Measurements from ENCODE around the gene NLRP2B. TPM values are rescaled to one million over a fixed set of nuclear protein-coding genes. Genes with fewer than 3 reads are reported as not detected.
"Not testable (repeated sequence)": the region's sequence is repeated elsewhere in the genome, so short reads cannot be mapped to it uniquely, and the experiment has no call there.

The NLRP2B gene
- polyA plus RNA-seq: not detected

DNA sequence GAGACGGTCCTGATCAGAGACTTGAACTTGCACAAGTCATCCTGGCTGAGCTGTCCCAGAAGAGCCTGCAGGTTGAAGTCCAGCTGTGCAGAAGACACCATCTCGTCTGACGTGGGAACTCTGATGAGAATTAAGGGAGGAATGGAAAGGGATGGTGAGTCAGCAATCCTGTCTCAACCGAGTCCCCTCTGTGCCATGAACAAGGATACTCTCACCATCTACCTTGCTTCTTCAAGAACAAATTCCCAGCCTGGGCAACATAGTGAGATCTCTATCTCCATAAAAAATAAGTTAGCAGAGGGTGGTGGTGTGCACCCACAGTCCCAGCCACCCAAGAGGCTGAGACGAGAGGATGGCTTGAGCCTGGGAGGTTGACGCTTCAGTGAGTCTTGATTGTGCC is at the start of gene NLRP2B:
TSS of gene NLRP2B (minus strand) at position 101 of the 400 bp plus-strand sequence.
- Mint-ChIP-seq H3K9me3 (peaks cover 0 to 7% (median 5%) of the 10 kb centered on the region in 3 donors), H3K4me1 (no peaks in the 10 kb centered on the region), H3K27me3 (no peaks in the 10 kb centered on the region), H3K4me3 (no peak within 1 kb of the TSS), H3K36me3 (no peaks in the 10 kb centered on the region), H3K27ac (no peak within 1 kb of the TSS)

DNA sequence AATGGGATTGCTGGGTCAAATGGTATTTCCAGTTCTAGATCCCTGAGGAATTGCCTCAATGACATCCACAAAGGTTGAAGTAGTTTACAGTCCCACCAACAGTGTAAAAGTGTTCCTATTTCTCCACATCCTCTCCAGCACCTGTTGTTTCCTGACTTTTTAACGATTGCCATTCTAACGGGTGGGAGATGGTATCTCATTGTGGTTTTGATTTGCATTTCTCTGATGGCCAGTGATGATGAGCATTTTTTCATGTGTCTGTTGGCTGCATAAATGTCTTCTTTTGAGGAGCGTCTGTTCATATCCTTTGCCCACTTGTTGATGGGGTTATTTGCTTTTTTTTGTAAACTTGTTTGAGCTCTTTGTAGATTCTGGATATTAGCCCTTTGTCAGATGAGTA is 45.9 kb upstream of the NLRP2B start:
- H3K27me3 Mint-ChIP-seq, H3K36me3 Mint-ChIP-seq, H3K27ac Mint-ChIP-seq, H3K4me1 Mint-ChIP-seq, H3K4me3 Mint-ChIP-seq: not testable (repeated sequence)
- peaks cover 2 to 17% (median 5%) of the 10 kb centered on the region in 3 donors for H3K9me3 Mint-ChIP-seq

- Mint-ChIP-seq H3K27ac (no peak overlapping the region), H3K36me3 (no peaks in the 10 kb centered on the region), H3K27me3 (no peaks in the 10 kb centered on the region), H3K9me3 (peaks cover 0 to 9% (median 6%) of the 10 kb centered on the region in 3 donors), H3K4me3 (no peak overlapping the region), H3K4me1 (peaks cover 0 to 4% (median 0%) of the 10 kb centered on the region in 3 donors)
Measured at GRCh38 chrX:57681341-57681740, 1.3 kb upstream of the NLRP2B start.

GRCh38 chrX:57678686-57679428 is 1.2 kb downstream of the NLRP2B start:
- H3K9me3 Mint-ChIP-seq: peaks cover 2 to 17% (median 9%) of the 10 kb centered on the region in 3 donors
- H3K27me3 Mint-ChIP-seq: no peaks in the 10 kb centered on the region
- peaks cover 0 to 2% (median 0%) of the 10 kb centered on the region in 3 donors for H3K4me1 Mint-ChIP-seq
- no peak overlapping the region for H3K27ac Mint-ChIP-seq
- no peaks in the 10 kb centered on the region for H3K36me3 Mint-ChIP-seq
- H3K4me3 Mint-ChIP-seq: no peak overlapping the region

DNA sequence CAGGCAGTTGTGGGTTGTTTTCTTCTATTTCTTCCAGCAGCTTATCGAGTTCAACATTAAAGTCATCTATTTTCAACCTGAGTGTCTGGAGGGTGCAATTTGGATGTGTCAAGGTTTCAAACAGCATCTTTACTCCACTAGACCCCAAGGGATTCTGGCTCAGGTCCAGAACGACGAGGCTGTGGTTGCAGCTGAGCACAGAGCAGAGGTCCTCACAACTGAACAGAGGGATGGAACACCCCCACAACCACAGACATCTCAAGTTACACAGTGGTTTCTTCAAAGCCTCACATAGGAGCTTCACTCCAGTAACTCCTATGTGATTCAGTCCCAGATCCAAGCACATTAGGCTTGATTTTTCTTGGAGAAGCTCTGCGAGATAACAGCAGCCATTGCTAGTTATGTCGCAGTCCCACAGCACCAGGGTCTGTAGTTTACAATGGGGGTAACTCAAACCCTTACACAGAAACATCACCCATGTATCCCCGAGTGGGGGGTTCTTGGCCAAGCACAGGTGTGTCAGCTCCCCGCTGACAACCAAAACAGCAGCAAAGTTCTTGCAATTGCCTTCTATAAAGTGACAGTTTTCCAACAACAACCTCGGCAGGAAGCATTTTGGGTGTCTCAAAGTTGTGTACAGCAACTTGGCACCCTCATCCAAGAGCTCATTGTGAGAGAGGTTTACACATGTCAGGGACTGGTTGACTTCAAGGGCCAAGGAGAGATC is 2.8 kb downstream of the NLRP2B start:
- Mint-ChIP-seq H3K27ac (no peak overlapping the region), H3K9me3 (peaks cover 2 to 21% (median 13%) of the 10 kb centered on the region in 3 donors), H3K4me1 (peaks cover 0 to 2% (median 0%) of the 10 kb centered on the region in 3 donors), H3K4me3 (no peak overlapping the region), H3K27me3 (no peaks in the 10 kb centered on the region), H3K36me3 (no peaks in the 10 kb centered on the region)

- Mint-ChIP-seq H3K4me3 (no peak overlapping the region), H3K36me3 (no peaks in the 10 kb centered on the region), H3K4me1 (peaks cover 0 to 2% (median 0%) of the 10 kb centered on the region in 3 donors), H3K27ac (no peak overlapping the region), H3K27me3 (no peaks in the 10 kb centered on the region), H3K9me3 (peaks cover 2 to 21% (median 13%) of the 10 kb centered on the region in 3 donors)
Measured at GRCh38 chrX:57675320-57675719, 4.7 kb downstream of the NLRP2B start.

- no peak overlapping the region for H3K27ac Mint-ChIP-seq
Measured at GRCh38 chrX:57674861-57675260, 5.2 kb downstream of the NLRP2B start.

GRCh38 chrX:57669961-57670360 is 10.1 kb downstream of the NLRP2B start:
- peaks cover 0 to 2% (median 0%) of the 10 kb centered on the region in 3 donors for H3K4me1 Mint-ChIP-seq
- no peaks in the 10 kb centered on the region for H3K36me3 Mint-ChIP-seq
- H3K9me3 Mint-ChIP-seq: peaks cover 2 to 15% (median 7%) of the 10 kb centered on the region in 3 donors
- no peak overlapping the region for H3K4me3 Mint-ChIP-seq
- no peak overlapping the region for H3K27ac Mint-ChIP-seq
- peaks cover 2% of the 10 kb centered on the region for H3K27me3 Mint-ChIP-seq

More at GRCh38 chrX:57674861-57675260, 5.2 kb downstream of the NLRP2B start:
- Mint-ChIP-seq H3K9me3 (peaks cover 2 to 21% (median 13%) of the 10 kb centered on the region in 3 donors), H3K4me1 (peaks cover 0 to 2% (median 0%) of the 10 kb centered on the region in 3 donors), H3K36me3 (no peaks in the 10 kb centered on the region), H3K27me3 (no peaks in the 10 kb centered on the region), H3K4me3 (no peak overlapping the region)

DNA sequence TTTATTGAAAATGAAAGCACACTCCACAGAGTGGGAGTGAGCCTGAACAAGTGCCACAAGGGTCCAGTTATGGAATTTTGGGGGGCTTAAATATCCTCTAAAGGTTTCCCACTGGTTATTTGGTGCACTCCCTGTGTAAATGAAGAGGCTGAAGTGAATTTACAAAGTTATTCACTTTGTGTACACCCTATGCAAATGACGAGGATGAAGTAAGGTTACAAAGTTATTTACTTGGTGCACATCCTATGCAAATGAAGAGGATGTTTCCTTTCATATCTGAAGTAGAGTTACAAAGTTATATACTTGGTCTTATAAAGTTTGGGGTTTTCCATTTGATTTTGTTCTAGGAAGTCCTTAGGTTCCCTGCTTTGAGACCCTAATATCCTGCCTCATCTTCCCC is 13.1 kb downstream of the NLRP2B start:
- H3K4me1 Mint-ChIP-seq: no peaks in the 10 kb centered on the region
- H3K27me3 Mint-ChIP-seq: peaks cover 2% of the 10 kb centered on the region
- no peak overlapping the region for H3K4me3 Mint-ChIP-seq
- no peak overlapping the region for H3K27ac Mint-ChIP-seq
- H3K9me3 Mint-ChIP-seq: no peaks in the 10 kb centered on the region
- H3K36me3 Mint-ChIP-seq: no peaks in the 10 kb centered on the region

- H3K4me3 Mint-ChIP-seq: no peak overlapping the region
- peaks cover 0 to 4% (median 2%) of the 10 kb centered on the region in 3 donors for H3K9me3 Mint-ChIP-seq
- H3K27ac Mint-ChIP-seq: no peak overlapping the region
- H3K27me3 Mint-ChIP-seq: peaks cover 2% of the 10 kb centered on the region
- no peaks in the 10 kb centered on the region for H3K4me1 Mint-ChIP-seq
- no peaks in the 10 kb centered on the region for H3K36me3 Mint-ChIP-seq
Measured at GRCh38 chrX:57655065-57655464, 25.0 kb downstream of the NLRP2B start.

DNA sequence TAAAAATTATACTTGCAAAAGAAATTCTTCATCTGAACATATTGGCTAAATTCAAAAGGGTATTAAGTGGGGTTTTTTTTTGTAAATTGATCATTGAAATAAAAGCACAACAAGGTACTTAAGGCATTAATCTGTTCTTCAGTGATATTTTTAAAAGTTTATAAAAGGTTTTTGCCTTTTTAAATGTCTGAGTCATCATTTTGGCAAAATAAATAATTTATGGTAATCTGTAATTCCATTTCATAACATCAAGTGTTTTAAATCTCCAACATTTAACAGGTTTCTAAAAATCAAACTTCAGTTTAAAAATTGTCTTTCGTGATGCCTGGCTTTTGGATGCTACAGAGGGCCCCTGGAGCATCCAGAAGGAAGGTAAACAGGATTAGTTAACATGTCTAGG is 27.4 kb downstream of the NLRP2B start:
- H3K4me3 Mint-ChIP-seq: no peak overlapping the region
- H3K27me3 Mint-ChIP-seq: peaks cover 2% of the 10 kb centered on the region
- no peaks in the 10 kb centered on the region for H3K36me3 Mint-ChIP-seq
- H3K9me3 Mint-ChIP-seq: peaks cover 0 to 4% (median 2%) of the 10 kb centered on the region in 3 donors
- no peak overlapping the region for H3K27ac Mint-ChIP-seq
- H3K4me1 Mint-ChIP-seq: no peaks in the 10 kb centered on the region

- H3K27me3 Mint-ChIP-seq: peaks cover 2% of the 10 kb centered on the region
- peaks cover 0 to 4% (median under 1%) of the 10 kb centered on the region in 3 donors for H3K9me3 Mint-ChIP-seq
- H3K4me1 Mint-ChIP-seq: no peaks in the 10 kb centered on the region
- H3K4me3 Mint-ChIP-seq: no peak overlapping the region
- H3K36me3 Mint-ChIP-seq: no peaks in the 10 kb centered on the region
- H3K27ac Mint-ChIP-seq: no peak overlapping the region
Measured at GRCh38 chrX:57651169-57651919, 28.7 kb downstream of the NLRP2B start.

- Mint-ChIP-seq H3K4me3 (no peak overlapping the region), H3K36me3 (no peaks in the 10 kb centered on the region), H3K27me3 (peaks cover 2% of the 10 kb centered on the region), H3K9me3 (peaks cover 0 to 2% (median 0%) of the 10 kb centered on the region in 3 donors), H3K4me1 (no peaks in the 10 kb centered on the region), H3K27ac (no peak overlapping the region)
Measured at GRCh38 chrX:57647020-57647419, 33.0 kb downstream of the NLRP2B start.

- peaks cover 0 to 4% (median 0%) of the 10 kb centered on the region in 3 donors for H3K9me3 Mint-ChIP-seq
- no peaks in the 10 kb centered on the region for H3K4me1 Mint-ChIP-seq
- H3K4me3 Mint-ChIP-seq: no peak overlapping the region
- no peaks in the 10 kb centered on the region for H3K27me3 Mint-ChIP-seq
- H3K27ac Mint-ChIP-seq: no peak overlapping the region
- no peaks in the 10 kb centered on the region for H3K36me3 Mint-ChIP-seq
Measured at GRCh38 chrX:57643698-57644097, 36.4 kb downstream of the NLRP2B start.

GRCh38 chrX:57641338-57641737 is 38.7 kb downstream of the NLRP2B start:
- no peaks in the 10 kb centered on the region for H3K36me3 Mint-ChIP-seq
- H3K4me3 Mint-ChIP-seq: no peak overlapping the region
- H3K9me3 Mint-ChIP-seq: peaks cover 0 to 6% (median 4%) of the 10 kb centered on the region in 3 donors
- H3K27ac Mint-ChIP-seq: no peak overlapping the region
- H3K27me3 Mint-ChIP-seq: no peaks in the 10 kb centered on the region
- no peaks in the 10 kb centered on the region for H3K4me1 Mint-ChIP-seq

Data from IgD-negative memory B cell (primary cell).